Measurements from ENCODE around the gene TWSG1. TPM values are rescaled to one million over a fixed set of nuclear protein-coding genes. Genes with fewer than 3 reads are reported as not detected.
"Not testable (repeated sequence)": the region's sequence is repeated elsewhere in the genome, so short reads cannot be mapped to it uniquely, and the experiment has no call there.

Gene TWSG1
- total and polyA plus RNA-seq, 2 donors (not counting 3 experiments of a cell fraction or from before 2014, with no cell fraction given) = 52.4 to 57.4 TPM

- DNase-seq (ENCODE audit: low read depth, low spot score) (peak; percentile 58), FAIRE-seq (peak; percentile 75)
- Histone ChIP-seq H3K9ac (replicated peaks; ENCODE audit: extremely low read depth, insufficient read depth, low read length) (peak overlapping the region; percentile 67), H2AFZ (ENCODE audit: low read depth, low read length) (no peak overlapping the region), H3K4me3 (replicated peaks in 1 of 3; ENCODE audit: insufficient read depth in 1 of 3, low read depth in 1 of 3, low read length in 3 of 3) (no peak overlapping the region), H4K20me1 (replicated peaks; ENCODE audit: control insufficient read depth, extremely low read depth, insufficient read depth, low read length) (no peaks in the 10 kb centered on the region), H3K4me2 (ENCODE audit: insufficient read depth, low read length) (peak overlapping the region; percentile 63), H3K27ac (ENCODE audit: insufficient read depth, low read depth, low read length) (peak overlapping the region; percentile 67), H3K9me3 (replicated peaks; ENCODE audit: control insufficient read depth, insufficient read depth, low read length) (no peaks in the 10 kb centered on the region), H3K79me2 (ENCODE audit: control insufficient read depth, insufficient read depth, low read length) (no peaks in the 10 kb centered on the region), H3K4me1 (ENCODE audit: control insufficient read depth, extremely low read depth, insufficient read depth, low read length) (peaks cover 37% of the 10 kb centered on the region), H3K27me3 (ENCODE audit: control insufficient read depth in 2 of 2, insufficient read depth in 2 of 2, low read length in 2 of 2) (no peaks in the 10 kb centered on the region), H3K9me1 (replicated peaks; ENCODE audit: control insufficient read depth, extremely low read depth, insufficient read depth, low read length) (no peaks in the 10 kb centered on the region), H3K36me3 (ENCODE audit: control insufficient read depth in 2 of 2, extremely low read depth in 1 of 2, insufficient read depth in 2 of 2, low read length in 2 of 2) (peaks cover 2% of the 10 kb centered on the region in 2 experiments)
- intact Hi-C loops (cut with micrococcal nuclease) (loop anchor here (10.0 kb wide), 3 partner anchors 114 to 696 kb away; partner anchors contain the start of gene MTCL1), dilution Hi-C loops (cut with MboI; ENCODE audit: extremely low pct_ligation_motif_present, low sequenced_read_pairs) (no loop called here)
- no TSS peak for BruUV-seq (replicated peaks)
- no peak for TF ChIP-seq POLR2AphosphoS5 (IDR thresholded peaks at IDR 0.05; ENCODE audit: insufficient read depth, low read depth, low read length)
- TF ChIP-seq, protein P1, sequence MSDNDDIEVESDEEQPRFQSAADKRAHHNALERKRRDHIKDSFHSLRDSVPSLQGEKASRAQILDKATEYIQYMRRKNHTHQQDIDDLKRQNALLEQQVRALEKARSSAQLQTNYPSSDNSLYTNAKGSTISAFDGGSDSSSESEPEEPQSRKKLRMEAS (IDR thresholded peaks at IDR 0.05; ENCODE audit: insufficient read depth, insufficient read length) = no peak
- no peak for TF ChIP-seq MYC (IDR thresholded peaks at IDR 0.05; ENCODE audit: low read depth, low read length)
- no peak for TF ChIP-seq GATA2 (IDR thresholded peaks at IDR 0.05; ENCODE audit: insufficient read depth, insufficient read length, low read depth, low read length)
- no peak for TF ChIP-seq JUN (IDR thresholded peaks at IDR 0.05; ENCODE audit: borderline replicate concordance, insufficient read depth, insufficient read length, low read depth)
- no peak for TF ChIP-seq POLR2A (IDR thresholded peaks at IDR 0.05; ENCODE audit: low read depth, low read length)
- no peak for TF ChIP-seq CTCF (IDR thresholded peaks at IDR 0.05; ENCODE audit: extremely low read depth in 1 of 2, insufficient read depth in 1 of 2, low read depth in 1 of 2, low read length in 2 of 2)
- no peak for TF ChIP-seq EZH2 (IDR thresholded peaks at IDR 0.05; ENCODE audit: borderline replicate concordance, low read depth, low read length, severe bottlenecking)
- TF ChIP-seq FOS (IDR thresholded peaks at IDR 0.05; ENCODE audit: borderline replicate concordance, insufficient read depth, low read length) = no peak
- CTCF ChIA-PET = interaction anchor here (1.3 to 2.1 kb wide), 4 partner anchors 12 to 116 kb away, joined by 3 to 14 read pairs (median 4); no protein-coding TSS in a partner anchor
- POLR2A ChIA-PET = no interaction called here
These were observed 66.6 kb downstream of the TWSG1 start for GRCh38 chr18:9401176-9401575.

DNA sequence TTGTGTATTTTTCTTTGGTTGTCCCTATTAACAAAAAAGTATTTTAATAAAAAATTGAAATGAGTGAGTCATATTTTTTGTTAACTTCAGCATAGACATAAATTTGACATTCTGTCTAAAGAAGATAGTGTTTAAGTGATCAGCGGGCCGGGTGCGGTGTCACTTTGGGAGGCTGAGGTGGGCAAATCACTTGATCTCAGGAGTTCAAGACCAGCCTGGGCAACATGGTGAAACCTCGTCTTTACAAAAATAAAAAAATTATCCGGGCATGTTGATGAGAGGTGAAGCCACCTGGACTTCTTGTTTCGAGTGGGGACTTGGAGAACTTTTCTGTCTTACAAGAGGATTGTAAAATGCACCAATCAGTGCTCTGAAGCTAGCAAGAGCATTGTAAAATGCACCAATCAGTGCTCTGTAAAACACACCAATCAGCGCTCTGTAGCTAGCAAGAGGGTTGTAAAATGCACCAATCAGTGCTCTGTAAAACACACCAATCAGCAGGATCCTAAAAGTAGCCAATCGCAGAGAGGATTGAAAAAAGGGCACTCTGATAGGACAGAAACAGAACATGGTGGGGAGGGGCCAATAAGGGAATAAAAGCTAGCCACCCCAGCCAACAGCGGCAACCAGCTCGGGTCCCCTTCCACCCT is 67.9 kb downstream of the TWSG1 start:
- FAIRE-seq; DNase-seq (ENCODE audit: low read depth, low spot score); H2AFZ ChIP-seq (ENCODE audit: low read depth, low read length); H3K4me3 ChIP-seq (replicated peaks in 1 of 3; ENCODE audit: insufficient read depth in 1 of 3, low read depth in 1 of 3, low read length in 3 of 3); H3K9me1 ChIP-seq (replicated peaks; ENCODE audit: control insufficient read depth, extremely low read depth, insufficient read depth, low read length); H3K9ac ChIP-seq (replicated peaks; ENCODE audit: extremely low read depth, insufficient read depth, low read length); POLR2A ChIA-PET; H3K79me2 ChIP-seq (ENCODE audit: control insufficient read depth, insufficient read depth, low read length); H3K27me3 ChIP-seq (ENCODE audit: control insufficient read depth in 2 of 2, insufficient read depth in 2 of 2, low read length in 2 of 2); H3K9me3 ChIP-seq (replicated peaks; ENCODE audit: control insufficient read depth, insufficient read depth, low read length); dilution Hi-C loops (cut with MboI; ENCODE audit: extremely low pct_ligation_motif_present, low sequenced_read_pairs); H3K4me2 ChIP-seq (ENCODE audit: insufficient read depth, low read length); H4K20me1 ChIP-seq (replicated peaks; ENCODE audit: control insufficient read depth, extremely low read depth, insufficient read depth, low read length); H3K36me3 ChIP-seq (ENCODE audit: control insufficient read depth in 2 of 2, extremely low read depth in 1 of 2, insufficient read depth in 2 of 2, low read length in 2 of 2); H3K27ac ChIP-seq (ENCODE audit: insufficient read depth, low read depth, low read length); BruUV-seq (replicated peaks): not testable (repeated sequence)
- CTCF ChIA-PET = interaction anchor here (1.6 to 2.0 kb wide), 2 partner anchors 15 to 115 kb away, joined by 4 to 6 read pairs; no protein-coding TSS in a partner anchor
- intact Hi-C loops (cut with micrococcal nuclease) = loop anchor here (10.0 kb wide), 3 partner anchors 112 to 698 kb away; partner anchors contain the start of gene MTCL1
- peaks cover 37% of the 10 kb centered on the region for H3K4me1 ChIP-seq (ENCODE audit: control insufficient read depth, extremely low read depth, insufficient read depth, low read length)
